HEK293 (cell line): ENCODE data around the gene CXCL5.

ENCODE experiments used
- CTCF ChIA-PET: fragments of 350-600 bp; formaldehyde crosslinking; extraction: SDS; loops from one replicate; lab custom pipeline; 2021; ENCODE audit warnings: antibody characterized with exemption; lab: Yijun Ruan, JAX
- POLR2A ChIA-PET: fragments of 300-600 bp; formaldehyde crosslinking; extraction: SDS; loops from one replicate; lab custom pipeline; 2020; ENCODE audit warnings: antibody characterized with exemption, inconsistent platforms; lab: Yijun Ruan, JAX
- H3K27ac ChIP-seq: fragments of 200-500 bp; sonication (Bioruptor generic); 2 replicates; pipeline ENCODE4 v1.5.1; 2014; ENCODE audit warnings: low read depth, low read length, control low read depth, inconsistent platforms; ENCODE audit errors: extremely low read depth
- H3K36me3 ChIP-seq, 2 experiments: fragments of 200-500 bp in 1 of 2; sonication (Bioruptor generic) in 1 of 2; 1 replicate in 1 of 2; 2 replicates in 1 of 2; pipeline ENCODE4 v1.5.1; 2014 to 2017; ENCODE audit warnings: inconsistent platforms in 2 of 2, low read length in 2 of 2; ENCODE audit not compliant: control insufficient read depth in 2 of 2, insufficient read depth in 1 of 2
- H3K4me1 ChIP-seq: fragments of 200-500 bp; sonication (Bioruptor generic); 2 replicates; pipeline ENCODE4 v1.5.1; 2014; ENCODE audit warnings: mild to moderate bottlenecking, low read length, inconsistent platforms; ENCODE audit not compliant: control insufficient read depth, insufficient read depth
- H3K4me3 ChIP-seq: 2 replicates; pipeline ENCODE4 v1.5.1; 2011; ENCODE audit warnings: low read depth, mild to moderate bottlenecking, control low read depth, low read length, moderate library complexity
- H3K9me3 ChIP-seq: fragments of 200-500 bp; sonication (Bioruptor generic); 2 replicates; pipeline ENCODE4 v1.5.1; 2014; ENCODE audit warnings: low read depth, low read length, inconsistent platforms; ENCODE audit not compliant: control insufficient read depth, insufficient read depth
- OSR2 ChIP-seq: fragments of 450-650 bp; formaldehyde crosslinking; IDR thresholded peaks from 2 replicates; pipeline ENCODE4 v1.5.1; 2016; ENCODE audit warnings: missing biosample characterization, missing genetic modification characterization
- ZBTB10 ChIP-seq: fragments of 450-650 bp; formaldehyde crosslinking; IDR thresholded peaks from 2 replicates; pipeline ENCODE4 v1.5.1; 2016; ENCODE audit warnings: missing biosample characterization, missing genetic modification characterization
- ZNF114 ChIP-seq: fragments of 450-650 bp; formaldehyde crosslinking; IDR thresholded peaks from 2 replicates; pipeline ENCODE4 v1.5.0; 2017; ENCODE audit warnings: missing biosample characterization, missing genetic modification characterization
- ZNF211 ChIP-seq: fragments of 450-650 bp; formaldehyde crosslinking; IDR thresholded peaks from 2 replicates; pipeline ENCODE4 v1.5.1; 2016; ENCODE audit warnings: low read depth, missing biosample characterization, missing genetic modification characterization
- ZNF221 ChIP-seq: fragments of 450-650 bp; formaldehyde crosslinking; IDR thresholded peaks from 2 replicates; pipeline ENCODE4 v1.5.1; 2017; ENCODE audit warnings: missing biosample characterization, missing genetic modification characterization, borderline replicate concordance
- ZNF248 ChIP-seq: fragments of 450-650 bp; formaldehyde crosslinking; IDR thresholded peaks from 2 replicates; pipeline ENCODE4 v1.5.1; 2017; ENCODE audit warnings: missing biosample characterization, missing genetic modification characterization
- ZNF324 ChIP-seq: fragments of 450-650 bp; formaldehyde crosslinking; IDR thresholded peaks from 2 replicates; pipeline ENCODE4 v1.5.1; 2016; ENCODE audit warnings: missing biosample characterization, missing genetic modification characterization
- ZNF394 ChIP-seq: fragments of 450-650 bp; formaldehyde crosslinking; IDR thresholded peaks from 2 replicates; pipeline ENCODE4 v1.5.1; 2016; ENCODE audit warnings: missing biosample characterization, missing genetic modification characterization, mild to moderate bottlenecking, moderate library complexity, borderline replicate concordance
- ZNF433 ChIP-seq: fragments of 450-650 bp; formaldehyde crosslinking; IDR thresholded peaks from 2 replicates; pipeline ENCODE4 v1.5.1; 2016; ENCODE audit warnings: missing biosample characterization, missing genetic modification characterization, low read depth
- ZNF449 ChIP-seq: fragments of 450-650 bp; formaldehyde crosslinking; IDR thresholded peaks from 2 replicates; pipeline ENCODE4 v1.5.1; 2017; ENCODE audit warnings: missing biosample characterization, mild to moderate bottlenecking, missing genetic modification characterization, moderate library complexity
- ZNF518A ChIP-seq: fragments of 450-650 bp; formaldehyde crosslinking; conservative IDR thresholded peaks from 2 replicates; pipeline ENCODE4 v1.5.1; 2016; ENCODE audit warnings: low read depth, missing biosample characterization, missing genetic modification characterization
- ZNF654 ChIP-seq: fragments of 450-650 bp; formaldehyde crosslinking; IDR thresholded peaks from 2 replicates; pipeline ENCODE4 v1.5.1; 2016; ENCODE audit warnings: low read depth, missing biosample characterization, missing genetic modification characterization
- ZNF692 ChIP-seq: fragments of 450-650 bp; formaldehyde crosslinking; IDR thresholded peaks from 2 replicates; pipeline ENCODE4 v1.5.1; 2016; ENCODE audit warnings: missing biosample characterization, missing genetic modification characterization
- ZSCAN16 ChIP-seq: fragments of 450-650 bp; formaldehyde crosslinking; IDR thresholded peaks from 2 replicates; pipeline ENCODE4 v1.5.1; 2016; ENCODE audit warnings: missing biosample characterization, missing genetic modification characterization

Gene CXCL5

GRCh38 chr4:73948291-73948690 is 50.2 kb downstream of the CXCL5 start:
- no peak for TF ChIP-seq OSR2 (tag by site-specific recombination)
- TF ChIP-seq ZNF211 (tag by site-specific recombination) = no peak
- TF ChIP-seq ZNF692 (tag by site-specific recombination) = no peak
- no peak for TF ChIP-seq ZNF449 (tag by site-specific recombination)
- TF ChIP-seq ZNF654 (tag by site-specific recombination) = no peak
- no peak for TF ChIP-seq ZNF324 (tag by site-specific recombination)
- TF ChIP-seq ZBTB10 (tag by site-specific recombination) = no peak
- TF ChIP-seq ZNF518A = no peak
- TF ChIP-seq ZNF221 (tag by site-specific recombination) = no peak
- no peak for TF ChIP-seq ZSCAN16
- TF ChIP-seq ZNF114 (tag by site-specific recombination) = no peak
- TF ChIP-seq ZNF394 (tag by site-specific recombination) = no peak
- no peak for TF ChIP-seq ZNF433
- no peak for TF ChIP-seq ZNF248 (tag by site-specific recombination)
- Histone ChIP-seq H3K27ac (no peak overlapping the region), H3K36me3 (no peaks in the 10 kb centered on the region), H3K9me3 (no peaks in the 10 kb centered on the region), H3K4me1 (peaks cover 2% of the 10 kb centered on the region; the same call in 1 of the 2 replicates), H3K4me3 (no peak overlapping the region)
- CTCF ChIA-PET = interaction anchor here (0.6 to 1.5 kb wide), 3 partner anchors 139 to 286 kb away, joined by 3 to 6 read pairs (median 4); no protein-coding TSS in a partner anchor
- POLR2A ChIA-PET = no interaction called here
